Inflammatory macrophage treated with lipopolysaccharide for 1 hour (primary cell): ENCODE results near the gene H2AZ2.
A peak's percentile ranks its signal among the peaks of the same experiment; 100 is the strongest.
"Not testable (repeated sequence)": the region's sequence is repeated elsewhere in the genome, so short reads cannot be mapped to it uniquely, and the experiment has no call there.

ENCODE experiments used
- DNase-seq, 2 donors: peaks; one replicate each; pipeline ENCODE4 v3.0.0-alpha.2; 2020 to 2022

Gene H2AZ2

DNA sequence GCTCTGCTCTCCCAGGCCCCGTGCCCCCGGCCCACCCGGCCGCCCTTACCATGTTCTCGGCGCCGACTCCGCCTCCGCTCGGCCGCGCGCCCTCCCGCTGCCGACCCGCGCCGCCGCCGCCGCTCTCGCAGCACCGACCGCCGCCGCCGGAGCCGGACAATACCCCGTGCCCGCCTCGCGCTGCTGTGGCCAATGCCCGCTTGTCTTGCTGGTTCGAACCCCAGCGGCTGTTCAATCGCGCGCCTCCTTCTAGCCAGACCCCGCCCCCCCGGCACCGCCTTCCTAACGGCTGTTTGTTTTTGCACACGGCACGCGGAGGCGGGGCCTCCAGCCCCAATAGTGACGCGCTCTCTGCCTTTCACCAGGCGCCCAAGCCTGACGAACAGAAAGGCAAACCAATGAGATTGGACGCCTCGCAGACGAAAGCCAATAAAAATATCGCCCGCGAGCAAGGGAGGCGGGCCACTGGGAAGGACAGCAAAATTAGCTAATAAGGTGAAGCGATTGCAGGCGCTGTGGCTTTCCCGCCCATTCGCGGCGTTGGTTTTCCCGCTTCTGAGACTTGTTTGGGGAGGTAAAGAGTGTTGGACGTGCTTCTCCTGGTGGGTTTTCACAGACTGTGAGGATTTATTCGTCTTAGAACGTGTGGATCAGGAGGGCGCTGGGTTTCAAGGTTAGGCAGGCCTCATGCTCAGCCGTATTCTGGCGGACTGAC, at the start of gene H2AZ2:
Gene H2AZ2 (minus strand): TSS at position 168 of the 715 bp plus-strand sequence. CDS start 116 bp downstream, at position 52.
- peak; percentile 99 to 100 for DNase-seq

DNA sequence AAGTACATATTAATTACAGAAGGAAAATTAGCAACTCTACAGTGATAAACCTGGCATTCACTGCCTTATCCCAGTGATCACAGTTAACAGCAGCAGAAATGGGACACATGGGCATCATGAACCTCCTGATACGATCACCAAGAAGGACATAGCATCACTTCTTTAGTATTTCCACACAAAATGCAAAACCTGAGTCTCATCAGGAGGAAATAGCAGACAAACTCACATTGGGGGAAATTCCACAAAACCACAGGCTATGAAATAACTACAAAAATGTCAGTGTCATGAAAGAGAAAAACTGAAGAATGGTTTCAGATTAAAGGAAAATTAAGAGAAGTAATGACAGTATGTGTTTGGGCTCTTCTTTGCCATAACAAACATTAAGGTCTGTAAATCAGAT, 49.4 kb upstream of the H2AZ2 start:
- DNase-seq = peak; percentile 73 to 92

DNA sequence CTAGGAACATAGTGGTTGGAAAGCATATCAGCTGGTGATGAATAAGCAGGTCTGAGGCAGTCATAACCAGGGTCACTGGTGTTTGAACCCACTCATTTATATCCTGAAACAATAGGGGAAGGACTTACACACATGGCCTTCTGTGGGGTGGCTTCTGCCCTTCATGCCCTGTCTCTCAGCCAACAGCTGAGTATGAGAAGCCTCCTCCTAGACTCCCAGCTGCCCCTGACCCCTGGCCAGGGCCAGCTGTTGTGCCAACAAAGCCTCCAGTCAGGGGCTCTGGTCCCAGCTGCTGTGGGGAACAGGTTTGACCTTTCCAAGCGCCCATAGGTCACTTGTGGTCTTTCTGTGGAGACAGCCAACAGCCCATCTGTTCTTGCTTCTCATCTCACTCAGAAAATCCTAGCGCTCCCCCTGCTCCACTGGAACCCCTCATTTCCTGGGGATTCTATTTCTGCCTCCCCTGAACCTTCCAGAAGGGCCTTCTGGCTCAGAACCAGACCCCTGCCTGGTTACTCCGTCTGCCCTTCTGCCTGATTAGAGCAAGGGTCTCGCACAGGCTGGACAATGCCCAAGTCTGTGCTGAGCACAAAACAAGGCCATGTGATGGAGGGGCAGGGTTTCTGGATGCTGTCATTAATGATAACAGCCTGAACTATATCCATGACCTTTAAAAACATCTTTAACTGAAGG, 47.1 kb upstream of the H2AZ2 start:
- DNase-seq = peak in 1 of 2 donors; percentile 82

DNA sequence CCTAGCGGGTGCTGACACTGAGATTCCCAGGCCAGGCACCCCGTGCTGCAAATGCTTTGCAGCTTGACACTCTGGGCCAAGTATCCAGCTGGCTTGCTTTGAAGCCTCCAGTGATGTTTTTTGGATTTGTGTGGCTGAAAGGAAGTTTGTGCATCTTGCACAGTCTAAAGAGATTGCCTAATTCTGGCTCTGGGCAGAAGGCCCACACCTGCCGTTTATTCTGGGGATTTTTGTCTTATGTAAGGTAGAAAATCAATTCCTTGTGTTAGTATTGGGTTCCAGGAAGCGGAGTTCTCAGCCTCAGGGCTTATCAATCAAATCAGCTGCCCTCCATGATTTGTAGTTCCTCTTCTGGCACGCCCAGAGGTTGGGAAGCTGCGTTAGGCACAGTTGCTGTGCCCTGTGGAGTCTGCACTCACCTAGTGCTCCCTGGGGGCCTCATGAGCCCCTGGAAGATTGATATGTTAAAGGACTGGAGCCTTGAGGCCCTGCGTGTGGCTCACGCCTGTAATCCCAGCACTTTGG, 45.9 kb upstream of the H2AZ2 start:
- no peak for DNase-seq

DNA sequence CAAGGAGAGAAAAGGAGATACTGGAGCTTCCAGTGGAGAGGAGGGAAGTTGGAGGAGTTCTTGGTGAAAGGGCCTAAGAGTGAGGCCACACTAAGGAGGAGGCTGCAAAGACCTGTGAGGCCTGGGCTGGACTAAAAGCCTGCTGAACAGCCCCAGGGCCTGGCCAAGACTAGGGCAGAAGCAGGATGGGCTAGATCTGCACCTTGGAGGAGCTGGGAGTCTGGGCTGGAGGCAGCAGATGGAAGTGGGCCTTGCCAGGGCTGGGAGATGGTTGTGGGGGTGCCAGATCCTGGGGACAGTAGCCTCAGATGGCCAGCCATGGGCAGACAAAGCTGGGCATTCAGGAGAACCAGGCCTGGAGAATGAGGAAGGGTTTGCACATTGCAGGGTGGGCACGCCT, 43.9 kb upstream of the H2AZ2 start:
- no peak for DNase-seq

DNA sequence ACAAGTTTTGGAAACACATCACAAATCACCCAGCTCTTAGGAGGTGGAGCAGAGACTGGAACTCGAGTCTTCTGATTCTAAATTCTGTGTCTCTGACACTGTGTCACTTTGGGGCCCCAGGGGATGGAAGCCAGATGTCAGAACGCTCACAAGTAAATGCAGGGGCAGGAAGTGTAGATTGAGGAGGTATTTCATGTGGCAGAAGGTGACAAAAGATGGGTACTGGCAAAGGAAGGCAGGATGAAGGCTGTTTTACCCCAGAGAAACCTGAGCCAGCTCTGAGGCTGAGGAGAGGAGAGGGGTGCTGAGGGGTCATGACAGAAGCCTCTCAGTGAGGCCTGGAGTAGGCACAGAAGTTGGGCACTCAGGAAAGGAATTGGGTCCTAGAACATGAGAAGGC, 43.5 kb upstream of the H2AZ2 start:
- DNase-seq = no peak

DNA sequence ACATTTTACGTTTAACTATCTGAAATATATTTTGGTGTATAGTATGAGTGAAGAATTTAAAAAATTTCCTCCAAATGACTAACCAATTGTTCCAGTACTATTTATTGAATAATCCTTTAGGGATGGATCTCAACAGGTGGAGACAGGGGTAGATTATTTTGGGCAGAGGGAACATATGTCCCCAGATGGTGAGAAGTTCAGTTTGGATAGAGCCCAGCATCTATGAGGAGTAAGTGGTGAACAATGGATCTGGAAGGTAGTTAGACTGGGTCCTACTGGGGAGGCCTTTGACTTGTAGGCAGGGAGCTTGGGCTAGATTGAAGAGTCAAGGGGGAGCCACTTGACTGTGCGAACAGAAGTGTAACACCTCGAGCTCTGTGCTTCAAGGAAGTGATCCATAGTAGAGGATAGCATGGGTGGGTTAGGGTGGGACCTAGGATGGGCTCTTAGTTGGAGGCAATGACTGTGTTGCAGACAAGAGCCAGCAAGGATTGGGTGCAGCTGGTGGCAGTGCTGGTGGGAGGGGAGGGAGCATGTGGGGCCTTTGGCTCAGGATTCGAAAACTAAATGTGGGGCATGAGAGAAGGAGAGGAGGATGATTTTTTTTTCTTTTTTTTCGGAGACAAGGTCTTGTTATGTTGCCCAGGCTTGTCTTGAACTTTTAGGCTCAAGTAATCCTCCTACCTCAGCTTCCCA, 41.3 kb upstream of the H2AZ2 start:
- DNase-seq = no peak

DNA sequence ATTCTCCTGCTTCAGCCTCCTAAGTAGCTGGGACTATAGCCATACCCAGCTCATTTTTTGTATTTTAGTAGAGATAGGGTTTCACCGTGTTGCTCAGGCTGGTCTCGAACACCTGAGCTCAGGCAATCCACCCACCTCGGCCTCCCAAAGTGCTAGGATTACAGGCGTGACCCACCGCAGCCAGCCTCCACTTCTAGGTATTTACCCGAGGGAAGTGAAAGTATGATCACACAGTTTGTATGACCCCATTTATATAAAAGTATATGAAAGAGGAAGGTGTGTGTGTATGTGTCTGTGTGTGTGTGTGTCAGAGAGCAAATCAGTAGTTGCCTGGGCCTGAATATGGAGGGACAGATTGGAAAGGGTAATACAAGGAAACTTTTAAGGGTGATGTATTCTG, 39.4 kb upstream of the H2AZ2 start:
- DNase-seq = peak; percentile 35 to 70

DNA sequence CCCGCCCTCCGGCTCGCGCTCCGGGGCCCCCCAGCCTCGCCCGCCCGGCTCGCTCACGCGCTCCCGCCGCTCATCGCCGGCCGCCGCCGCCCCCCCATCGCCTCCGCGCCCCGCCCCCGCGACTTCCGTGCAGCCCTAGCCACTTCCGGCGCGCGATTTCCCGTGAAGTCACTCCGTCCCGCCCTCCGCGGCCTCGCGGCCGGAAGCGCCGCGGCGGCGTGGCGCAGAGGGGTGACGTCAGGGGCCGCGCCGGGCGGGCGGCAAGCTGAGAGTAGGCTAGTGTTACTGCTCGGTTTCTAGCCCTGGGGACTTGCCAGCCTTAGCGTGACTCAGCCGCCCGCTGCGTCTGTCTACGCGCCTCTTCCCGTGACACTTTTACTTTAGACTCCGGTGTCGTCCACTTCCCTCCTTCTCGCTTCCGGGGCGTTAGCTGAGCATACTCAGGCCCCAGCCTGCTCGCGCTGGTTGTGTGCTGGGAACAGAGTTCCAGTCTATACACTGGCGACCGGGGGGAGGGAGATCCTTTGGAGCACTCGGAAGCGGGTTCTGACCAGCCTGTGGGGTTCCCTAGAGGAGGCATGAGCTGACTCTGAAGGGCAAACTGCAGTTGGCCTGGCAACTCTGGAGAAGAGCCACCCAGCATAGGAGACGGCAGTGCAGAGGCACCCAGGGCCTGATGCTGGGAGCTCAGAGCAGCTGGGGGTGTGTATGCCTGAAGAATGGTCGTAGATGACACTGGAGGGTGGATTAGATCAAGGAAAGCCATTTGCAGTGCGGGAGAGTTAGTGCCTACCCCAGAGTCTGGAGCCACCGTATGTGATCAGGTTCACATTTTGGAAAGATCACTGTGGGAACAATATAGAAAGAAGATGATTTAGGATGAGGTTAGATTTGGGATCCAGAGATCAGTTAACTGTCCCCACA, 37.8 kb upstream of the H2AZ2 start, which contains the start of gene PURB:
Gene PURB (minus strand): TSS at position 137 of the 924 bp plus-strand sequence. CDS start 182 bp downstream, outside the sequence.
- DNase-seq = peak; percentile 97 to 99

DNA sequence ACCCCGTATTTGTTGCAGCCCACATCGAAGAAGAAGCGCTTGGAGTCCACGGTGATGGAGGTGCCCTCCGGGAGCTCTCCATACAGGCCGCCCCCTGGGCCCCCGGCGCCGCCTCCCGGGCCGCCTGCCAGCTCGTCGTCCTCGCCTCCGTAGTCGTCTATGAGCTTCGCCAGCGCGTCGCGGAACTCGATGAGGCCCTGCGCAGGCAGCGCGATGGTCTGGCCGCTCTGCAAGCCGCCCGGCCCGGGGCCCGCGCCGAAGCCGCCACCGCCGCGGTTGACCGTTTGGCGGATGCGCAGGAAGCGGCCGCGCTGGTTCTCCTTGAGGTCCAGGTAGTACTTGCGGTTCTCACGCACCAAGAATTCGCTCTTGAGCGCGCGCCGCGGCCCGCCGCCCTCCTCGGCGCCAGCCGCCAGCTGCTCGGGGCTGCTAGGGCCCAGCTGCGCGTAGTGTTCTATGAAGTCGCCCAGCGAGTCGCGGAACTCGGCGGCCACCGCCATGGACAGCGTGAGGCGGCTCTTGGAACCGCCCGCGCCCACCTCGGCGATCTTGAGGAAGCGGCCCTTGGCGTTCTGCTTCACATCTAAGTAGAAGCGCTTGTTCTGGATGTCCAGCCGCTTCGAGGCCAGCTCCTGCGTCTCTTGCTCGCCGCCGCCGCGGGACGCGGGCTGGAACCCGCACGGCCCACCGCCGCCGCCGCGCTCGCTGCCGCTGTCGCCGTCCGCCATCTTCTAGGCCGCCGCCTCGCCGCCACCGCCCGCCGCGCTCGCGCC, 36.9 kb upstream of the H2AZ2 start:
- peak; percentile 32 to 40 for DNase-seq

DNA sequence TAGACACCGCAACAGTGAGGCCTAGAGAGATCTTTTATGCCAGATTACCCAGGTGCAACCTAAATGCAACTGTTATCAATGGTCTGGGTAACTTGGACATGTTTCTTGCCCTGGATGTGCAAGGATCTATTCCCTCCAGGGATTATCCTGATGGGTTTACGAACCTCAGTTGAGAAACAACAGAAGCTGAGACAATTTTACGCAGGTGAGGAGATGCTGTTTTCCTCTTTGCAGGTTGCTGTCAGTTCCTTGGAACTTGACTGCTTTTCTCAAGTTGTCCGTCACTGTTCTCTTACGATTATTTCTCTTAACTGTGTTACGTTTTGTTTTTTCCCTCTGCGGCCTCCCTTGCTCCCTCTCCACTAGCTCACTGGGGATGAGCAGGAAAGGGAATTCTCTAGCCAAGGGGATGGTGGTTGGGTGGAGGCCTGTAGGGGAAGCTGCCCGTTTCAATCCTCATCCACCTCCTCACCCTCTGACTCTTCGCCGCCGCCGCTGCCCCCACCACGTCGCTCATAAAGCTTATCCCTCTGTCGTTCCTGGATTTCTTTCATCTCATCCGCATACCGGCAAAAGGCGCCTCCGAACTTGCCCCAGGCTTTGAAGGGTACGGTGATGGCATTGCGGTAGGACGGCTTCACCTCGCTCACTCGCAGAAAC, 36.2 kb upstream of the H2AZ2 start:
- no peak for DNase-seq

DNA sequence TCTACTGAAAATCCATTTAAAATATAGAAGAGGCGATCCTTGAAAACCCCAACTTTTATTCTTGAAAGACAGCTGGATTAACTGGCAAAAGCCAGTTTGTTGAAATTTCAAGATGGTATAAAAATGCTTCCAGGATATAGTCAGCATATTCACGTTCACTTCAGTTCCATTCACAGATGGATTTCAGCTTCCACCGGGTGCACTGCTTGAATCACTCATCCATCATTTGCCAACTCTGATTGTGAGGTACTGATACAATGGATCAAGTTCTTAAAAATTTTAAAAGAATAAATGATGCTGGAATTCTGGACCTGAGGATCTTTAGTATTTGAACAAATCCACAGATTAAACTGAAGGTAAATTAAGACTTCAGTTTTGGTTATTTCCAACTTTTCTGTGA, 35.0 kb upstream of the H2AZ2 start:
- DNase-seq = no peak

DNA sequence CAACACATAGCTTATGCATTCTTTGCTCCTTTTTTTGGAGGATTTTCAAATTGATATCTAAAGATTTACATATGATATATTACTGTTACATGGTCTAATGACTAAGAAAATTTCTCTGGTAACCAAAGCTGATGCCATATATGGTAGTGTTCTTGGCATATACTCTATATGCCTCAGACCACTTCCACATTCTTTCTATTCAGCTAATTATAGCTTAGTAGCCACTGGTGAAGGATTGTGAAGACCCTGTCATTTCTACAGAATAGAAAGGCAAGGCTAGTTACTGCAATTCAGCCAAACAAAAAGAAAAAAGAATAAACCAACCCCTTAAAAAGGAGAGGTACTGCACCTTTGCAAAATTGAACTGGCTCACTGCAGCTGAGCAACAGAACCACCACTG, 33.7 kb upstream of the H2AZ2 start:
- DNase-seq = peak in 1 of 2 donors; percentile 26

DNA sequence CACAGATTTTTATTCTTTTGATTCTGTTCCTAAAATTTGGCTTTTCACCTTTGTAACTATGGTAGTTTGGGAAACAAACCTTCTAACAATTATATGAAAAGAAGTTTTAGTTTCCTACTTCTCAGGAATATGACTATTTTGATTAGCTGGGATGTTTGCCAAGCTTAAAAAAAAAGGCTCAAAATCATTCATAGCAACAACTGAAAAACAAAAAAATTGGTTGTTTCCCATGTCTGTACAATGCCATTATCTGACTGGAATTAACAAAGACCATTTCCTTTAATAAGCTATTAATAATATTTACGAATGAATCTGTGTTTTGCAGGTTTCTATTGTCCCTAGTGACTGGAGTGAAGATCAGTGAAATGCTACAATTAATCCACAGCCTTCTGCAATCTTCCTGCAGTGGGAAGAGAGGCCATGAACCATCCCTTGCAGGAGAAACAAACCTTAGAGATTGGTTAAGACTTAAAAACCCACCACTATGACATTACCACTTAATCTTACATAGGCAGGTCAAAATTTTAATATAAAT, 33.2 kb upstream of the H2AZ2 start:
- no peak for DNase-seq

DNA sequence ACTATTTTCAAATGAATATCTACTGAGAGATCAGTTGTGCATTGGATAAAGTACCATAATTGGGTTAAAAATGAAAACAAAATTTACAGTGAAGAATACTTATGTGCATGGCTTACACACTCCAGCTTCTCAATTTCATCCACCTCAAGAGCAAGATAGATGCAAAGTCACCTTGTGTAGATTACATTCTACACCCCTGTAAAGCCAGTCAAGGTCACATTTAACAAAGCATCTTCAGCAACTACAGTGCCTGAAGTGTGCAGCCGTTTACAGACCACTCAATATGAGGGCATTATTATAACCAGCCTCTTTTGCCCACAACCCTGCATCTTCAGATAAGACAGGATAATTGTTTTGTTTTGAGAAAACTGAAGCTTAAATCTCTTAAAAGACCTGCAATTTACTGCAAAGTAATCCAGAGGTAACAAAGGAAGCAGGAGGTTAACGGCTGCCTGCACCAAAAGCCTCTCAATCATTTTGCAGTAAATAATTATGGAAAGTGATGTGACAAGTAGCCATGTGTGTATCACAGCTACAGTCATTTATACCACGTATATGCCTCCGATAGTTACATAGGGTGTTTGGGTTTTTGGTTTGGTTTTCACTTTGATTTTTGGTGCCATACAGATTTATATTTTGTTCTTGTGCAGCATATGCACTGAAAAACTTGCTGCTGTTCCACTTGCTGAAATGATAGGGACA, 32.6 kb upstream of the H2AZ2 start:
- DNase-seq = no peak

DNA sequence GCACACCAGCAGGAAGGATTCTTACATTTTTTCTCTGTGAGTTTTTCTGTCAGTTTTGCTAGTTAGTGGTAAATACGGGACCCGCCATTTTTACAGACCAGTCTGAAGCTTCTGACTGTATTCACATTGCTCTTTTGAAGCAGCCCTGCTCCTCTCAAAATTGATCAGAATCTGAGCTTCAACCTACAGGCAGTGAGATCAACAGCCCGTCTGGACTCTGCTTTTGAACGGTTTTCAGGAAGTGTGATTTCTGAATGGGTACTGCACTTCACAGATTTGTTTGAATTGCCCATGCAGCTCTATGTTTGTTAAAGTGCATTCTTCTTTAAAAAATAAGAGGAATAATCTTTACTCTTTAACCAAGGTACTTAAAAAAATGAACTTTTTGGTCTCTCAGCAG, 28.5 kb upstream of the H2AZ2 start:
- no peak for DNase-seq

DNA sequence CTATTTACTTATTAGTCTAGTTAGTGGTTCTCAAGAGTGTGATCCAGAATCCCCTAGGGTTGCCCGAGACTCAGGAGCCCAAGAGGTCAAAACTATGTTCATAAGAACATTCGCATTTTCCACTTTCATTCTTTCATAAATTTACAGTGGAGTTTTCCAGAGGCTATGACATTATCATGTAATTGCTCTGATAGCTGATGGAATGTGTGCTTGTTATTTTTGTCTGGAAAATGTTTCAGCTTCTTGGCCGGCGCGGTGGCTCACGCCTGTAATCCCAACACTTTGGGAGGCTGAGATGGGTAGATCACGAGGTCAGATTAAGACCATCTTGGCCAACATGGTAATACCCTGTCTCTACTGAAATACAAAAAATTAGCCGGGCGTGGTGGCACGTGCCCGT, 27.4 kb upstream of the H2AZ2 start:
- no peak for DNase-seq

DNA sequence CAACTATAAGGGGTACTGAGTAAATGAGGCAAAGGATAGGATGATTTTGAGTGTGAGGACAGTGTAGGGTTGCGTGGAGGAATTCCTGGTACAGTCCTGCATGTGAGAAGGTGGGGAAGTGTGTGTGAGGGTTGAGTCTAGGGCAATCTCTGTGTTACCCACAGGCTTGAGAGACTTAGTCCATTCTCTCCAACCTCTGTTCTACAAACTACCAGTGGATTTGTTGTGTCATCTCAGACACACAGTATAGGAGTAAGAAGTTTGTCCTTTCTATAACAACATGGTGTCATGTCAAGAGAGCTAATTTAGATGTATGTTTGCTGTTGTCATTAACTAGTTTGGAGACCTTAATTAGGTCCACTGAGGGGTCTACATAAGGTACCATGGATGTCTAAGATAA, 24.9 kb upstream of the H2AZ2 start:
- DNase-seq = no peak

DNA sequence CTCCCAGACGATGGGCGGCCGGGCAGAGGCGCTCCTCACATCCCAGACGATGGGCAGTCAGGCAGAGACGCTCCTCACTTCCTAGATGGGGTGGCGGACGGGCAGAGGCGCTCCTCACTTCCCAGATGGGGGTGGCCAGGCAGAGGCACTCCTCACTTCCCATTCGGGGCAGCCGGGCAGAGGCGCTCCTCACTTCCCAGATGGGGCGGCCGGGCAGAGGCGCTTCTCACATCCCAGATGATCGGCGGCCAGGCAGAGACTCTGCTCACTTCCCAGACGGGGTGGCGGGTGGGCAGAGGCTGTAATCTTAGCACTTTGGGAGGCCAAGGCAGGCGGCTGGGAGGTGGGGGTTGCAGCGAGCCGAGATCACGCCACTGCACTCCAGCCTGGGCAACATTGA, 24.0 kb upstream of the H2AZ2 start:
- DNase-seq = not testable (repeated sequence)

DNA sequence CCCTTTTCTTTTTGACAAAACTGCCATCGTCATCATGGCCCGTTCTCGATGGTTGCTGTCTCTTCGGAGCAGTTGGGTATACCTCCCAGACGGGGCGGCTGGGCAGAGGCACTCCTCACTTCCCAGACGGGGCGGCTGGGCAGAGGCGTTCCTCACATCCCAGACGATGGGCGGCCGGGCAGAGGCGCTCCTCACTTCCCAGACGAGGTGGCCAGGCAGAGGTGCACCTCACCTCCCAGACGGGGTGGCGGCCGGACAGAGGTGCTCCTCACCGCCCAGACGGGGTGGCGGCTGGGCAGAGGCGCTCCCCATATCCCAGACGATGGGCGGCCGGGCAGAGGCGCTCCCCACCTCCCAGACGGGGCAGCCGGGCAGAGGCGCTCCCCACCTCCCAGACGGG, 22.9 kb upstream of the H2AZ2 start:
- DNase-seq = not testable (repeated sequence)
